ENCODE measurements around the gene KLHL15.
"Not testable (repeated sequence)": the region's sequence is repeated elsewhere in the genome, so short reads cannot be mapped to it uniquely, and the experiment has no call there.

Gene KLHL15, protein sequence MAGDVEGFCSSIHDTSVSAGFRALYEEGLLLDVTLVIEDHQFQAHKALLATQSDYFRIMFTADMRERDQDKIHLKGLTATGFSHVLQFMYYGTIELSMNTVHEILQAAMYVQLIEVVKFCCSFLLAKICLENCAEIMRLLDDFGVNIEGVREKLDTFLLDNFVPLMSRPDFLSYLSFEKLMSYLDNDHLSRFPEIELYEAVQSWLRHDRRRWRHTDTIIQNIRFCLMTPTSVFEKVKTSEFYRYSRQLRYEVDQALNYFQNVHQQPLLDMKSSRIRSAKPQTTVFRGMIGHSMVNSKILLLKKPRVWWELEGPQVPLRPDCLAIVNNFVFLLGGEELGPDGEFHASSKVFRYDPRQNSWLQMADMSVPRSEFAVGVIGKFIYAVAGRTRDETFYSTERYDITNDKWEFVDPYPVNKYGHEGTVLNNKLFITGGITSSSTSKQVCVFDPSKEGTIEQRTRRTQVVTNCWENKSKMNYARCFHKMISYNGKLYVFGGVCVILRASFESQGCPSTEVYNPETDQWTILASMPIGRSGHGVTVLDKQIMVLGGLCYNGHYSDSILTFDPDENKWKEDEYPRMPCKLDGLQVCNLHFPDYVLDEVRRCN

DNA sequence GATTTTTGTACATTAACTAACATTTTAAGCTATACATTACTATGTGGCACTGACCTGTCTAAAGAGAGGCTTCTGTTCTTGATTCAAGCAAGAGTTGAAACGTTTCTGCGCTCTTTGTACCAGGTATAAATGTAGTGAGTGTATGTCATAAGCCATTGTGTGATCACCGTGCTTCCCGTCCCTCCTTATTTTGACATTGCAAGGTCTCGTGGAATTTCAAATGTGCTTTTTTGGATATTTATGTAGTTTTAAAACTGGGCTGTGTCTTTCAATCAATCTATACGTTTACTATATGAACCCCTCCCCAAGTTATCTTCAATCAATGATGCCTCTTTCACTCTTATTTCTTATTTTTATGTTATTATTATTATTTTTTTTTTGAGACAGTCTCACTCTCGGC lies at the start of gene KLHL15:
Gene KLHL15, minus strand, starts transcription at position 101 of the 400 bp plus-strand sequence. CDS start 20,493 bp downstream, outside the sequence.
- no peak for DNase-seq

DNA sequence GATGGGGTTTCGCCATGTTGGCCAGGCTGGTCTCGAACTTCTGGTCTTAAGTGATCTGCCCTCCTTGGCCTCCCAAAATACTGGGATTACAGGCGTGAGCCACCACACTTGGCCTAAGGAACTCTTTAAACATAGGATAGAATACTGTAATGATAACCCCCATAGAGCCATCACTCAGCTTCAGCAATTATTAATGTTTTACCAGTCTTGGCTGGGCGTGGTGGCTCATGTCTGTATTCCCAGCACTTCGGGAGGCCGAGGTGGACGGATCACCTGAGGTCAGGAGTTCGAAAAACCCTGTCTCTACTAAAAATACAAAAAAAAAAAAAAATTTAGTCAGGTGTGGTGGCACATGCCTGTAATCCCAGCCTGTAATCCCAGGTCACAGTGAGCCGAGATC lies 42.9 kb upstream of the KLHL15 start:
- no peak for DNase-seq

DNA sequence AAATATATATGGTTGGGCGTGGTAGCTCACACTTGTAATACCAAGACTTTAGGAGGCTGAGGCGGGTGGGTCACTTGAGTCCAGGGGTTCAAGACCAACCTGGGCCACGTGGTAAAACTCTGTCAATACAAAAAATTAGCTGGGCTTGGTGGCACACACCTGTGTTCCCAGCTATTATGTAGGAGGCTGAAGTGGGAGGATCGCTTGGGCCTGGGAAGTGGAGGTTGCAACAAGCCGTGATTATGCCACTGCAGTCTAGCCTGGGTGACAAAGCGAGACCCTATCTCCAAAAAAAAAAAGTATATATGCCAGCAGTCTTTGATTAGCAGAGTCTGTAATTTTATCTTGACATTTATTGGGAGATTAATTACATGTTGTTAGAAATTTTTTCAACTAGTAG lies 36.5 kb upstream of the KLHL15 start:
- no peak for DNase-seq

DNA sequence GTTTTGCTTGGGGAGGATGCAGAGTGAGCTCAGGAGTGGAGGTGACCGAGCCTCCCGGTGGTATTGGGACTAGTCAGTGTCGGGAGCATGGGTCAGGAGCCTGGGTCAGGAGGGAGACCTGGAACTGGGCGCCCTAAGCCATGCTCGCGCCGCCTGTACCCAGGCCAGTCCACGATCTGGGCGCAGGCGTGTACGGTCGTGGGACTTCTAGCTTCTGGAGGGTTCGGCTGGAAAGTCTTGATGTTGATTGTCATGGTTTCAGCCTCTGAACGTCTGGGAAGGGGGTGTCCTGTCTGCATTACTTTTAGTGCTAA lies 28.0 kb upstream of the KLHL15 start:
- DNase-seq, result no peak

DNA sequence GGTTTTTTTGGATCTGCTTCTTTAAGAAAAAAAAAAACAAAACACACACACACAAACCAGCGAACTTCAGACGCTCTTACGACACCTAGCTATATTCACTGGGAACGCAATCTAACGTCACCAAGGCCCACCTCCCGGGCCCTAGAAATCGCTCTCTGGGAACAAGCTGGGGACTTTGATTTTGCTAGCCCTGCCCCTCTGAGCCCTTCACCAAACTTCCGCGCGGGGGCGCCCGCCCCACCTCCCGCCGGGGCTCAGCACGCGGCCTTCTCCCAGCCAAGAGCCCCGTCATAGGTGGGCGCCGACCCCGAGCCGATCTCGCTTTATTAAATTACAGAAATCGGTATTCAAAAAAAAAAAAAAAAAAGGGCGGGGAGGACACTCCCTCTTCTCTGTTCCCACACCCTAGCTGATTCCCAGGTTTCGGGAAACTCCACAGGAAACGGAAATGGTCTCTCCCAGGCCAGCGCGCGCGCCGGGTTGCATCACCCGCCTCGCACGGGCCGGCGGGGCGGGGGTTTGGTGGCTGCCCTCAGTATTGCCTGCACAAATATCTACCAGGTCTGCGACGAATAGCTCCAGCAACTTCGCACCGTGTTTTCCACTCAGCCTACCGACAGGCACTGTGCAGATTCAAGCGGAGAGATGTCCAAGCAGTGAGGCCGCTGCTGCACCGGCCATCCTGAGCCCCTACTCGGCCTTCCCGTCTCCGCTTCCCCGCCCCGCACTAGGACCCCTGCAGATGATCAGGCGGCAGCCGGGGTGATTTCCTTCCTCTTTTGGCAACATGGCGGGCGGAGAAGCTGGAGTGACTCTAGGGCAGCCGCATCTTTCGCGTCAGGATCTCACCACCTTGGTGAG lies 27.4 kb upstream of the KLHL15 start, which contains the start of gene EIF2S3:
Gene EIF2S3, plus strand, starts transcription at position 775 of the 861 bp plus-strand sequence. Its CDS starts 13 bp downstream, at position 788.
- peak; percentile 85 for DNase-seq

DNA sequence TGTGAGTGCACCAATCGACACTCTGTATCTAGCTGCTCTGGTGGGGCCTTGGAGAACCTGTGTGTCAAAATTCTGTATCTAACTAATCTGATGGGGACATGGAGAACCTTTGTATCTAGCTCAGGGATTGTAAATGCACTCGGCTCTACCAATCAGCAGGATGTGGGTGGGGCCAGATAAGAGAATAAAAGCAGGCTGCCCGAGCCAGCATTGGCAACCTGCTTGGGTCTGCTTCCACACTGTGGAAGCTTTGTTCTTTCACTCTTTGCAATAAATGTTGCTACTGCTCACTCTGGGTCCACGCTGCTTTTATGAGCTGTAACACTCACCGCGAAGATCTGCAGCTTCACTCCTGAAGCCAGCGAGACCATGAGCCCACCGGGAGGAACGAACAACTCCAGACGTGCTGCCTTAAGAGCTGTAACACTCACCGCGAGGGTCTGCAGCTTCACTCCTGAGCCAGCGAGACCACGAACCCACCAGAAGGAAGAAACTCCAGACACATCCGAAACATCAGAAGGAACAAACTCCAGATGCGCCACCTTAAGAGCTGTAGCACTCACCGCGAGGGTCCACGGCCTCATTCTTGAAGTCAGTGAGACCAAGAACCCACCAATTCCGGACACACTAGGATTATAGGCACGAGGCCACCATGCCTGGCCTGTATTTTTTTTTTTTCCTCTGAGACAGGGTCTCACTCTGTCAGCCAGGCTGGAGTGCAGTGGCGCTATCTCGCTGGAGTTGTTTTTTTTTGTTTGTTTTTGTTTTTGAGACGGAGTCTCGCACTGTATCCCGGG lies 23.7 kb upstream of the KLHL15 start:
- DNase-seq, result not testable (repeated sequence)

DNA sequence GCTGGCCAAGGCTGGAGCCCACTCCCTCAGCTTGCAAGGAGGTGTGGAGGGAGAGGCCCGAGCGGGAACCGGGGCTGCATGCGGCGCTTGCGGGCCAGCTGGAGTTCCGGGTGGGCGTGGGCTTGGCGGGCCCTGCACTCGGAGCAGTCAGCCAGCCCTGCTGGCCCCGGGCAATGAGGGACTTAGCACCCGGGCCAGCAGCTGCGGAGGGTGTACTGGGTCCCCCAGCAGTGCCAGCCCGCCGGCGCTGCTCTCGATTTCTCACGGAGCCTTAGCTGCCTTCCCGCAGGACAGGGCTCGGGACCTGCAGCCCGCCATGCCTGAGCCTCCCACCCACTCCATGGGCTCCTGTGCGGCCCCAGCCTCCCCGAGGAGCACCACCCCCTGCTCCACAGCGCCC lies 22.7 kb upstream of the KLHL15 start:
- DNase-seq, result not testable (repeated sequence)

DNA sequence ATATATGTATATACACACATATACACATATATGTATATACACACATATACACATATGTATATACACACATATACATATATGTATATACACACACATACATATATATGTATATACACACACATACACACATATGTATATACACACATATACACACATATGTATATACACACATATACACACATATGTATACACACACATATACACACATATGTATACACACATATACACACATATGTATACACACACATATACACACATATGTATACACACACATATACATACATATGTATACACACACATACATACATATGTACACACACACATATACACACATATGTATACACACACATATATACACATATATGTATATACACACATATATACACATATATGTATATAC lies 19.1 kb upstream of the KLHL15 start:
- DNase-seq, result not testable (repeated sequence)

DNA sequence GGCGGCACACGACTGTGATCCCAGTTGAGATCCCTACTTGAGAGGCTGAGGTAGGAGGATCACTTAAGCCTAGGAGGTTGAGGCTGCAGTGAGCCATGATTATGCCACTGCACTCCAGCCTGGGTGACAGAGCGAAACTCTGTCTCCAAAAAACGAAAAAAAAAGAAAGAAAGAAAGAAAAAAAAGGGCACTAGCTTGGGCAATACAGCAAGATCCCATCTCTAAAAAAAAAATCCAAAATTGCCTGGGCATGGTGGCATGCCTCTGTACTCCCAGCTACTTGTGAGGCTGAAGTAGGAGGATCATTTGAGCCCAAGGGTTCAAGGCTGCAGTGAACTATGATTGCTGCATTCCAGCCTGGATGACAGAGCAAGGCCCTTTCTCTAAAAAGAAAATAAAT lies 10.7 kb upstream of the KLHL15 start:
- no peak for DNase-seq

DNA sequence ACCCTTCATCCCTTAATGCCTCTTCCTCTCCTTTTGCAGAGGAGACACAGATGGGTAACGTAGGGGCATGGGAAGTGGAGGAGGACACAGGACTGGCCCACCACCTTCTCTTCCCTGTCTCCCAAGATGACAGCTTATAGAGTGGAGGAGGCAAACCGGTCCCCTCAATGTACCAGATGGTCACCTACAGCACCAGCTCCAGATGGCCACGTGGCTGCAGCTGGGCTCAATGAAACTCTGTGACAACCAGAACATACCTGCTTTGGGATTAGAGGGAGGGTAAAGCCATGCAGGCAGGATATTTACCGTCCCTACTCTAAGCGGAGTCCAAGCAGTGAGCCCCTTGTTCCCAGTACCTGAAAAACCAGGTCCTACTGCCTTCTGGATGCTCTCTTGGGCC lies 7.5 kb upstream of the KLHL15 start:
- DNase-seq, result no peak

DNA sequence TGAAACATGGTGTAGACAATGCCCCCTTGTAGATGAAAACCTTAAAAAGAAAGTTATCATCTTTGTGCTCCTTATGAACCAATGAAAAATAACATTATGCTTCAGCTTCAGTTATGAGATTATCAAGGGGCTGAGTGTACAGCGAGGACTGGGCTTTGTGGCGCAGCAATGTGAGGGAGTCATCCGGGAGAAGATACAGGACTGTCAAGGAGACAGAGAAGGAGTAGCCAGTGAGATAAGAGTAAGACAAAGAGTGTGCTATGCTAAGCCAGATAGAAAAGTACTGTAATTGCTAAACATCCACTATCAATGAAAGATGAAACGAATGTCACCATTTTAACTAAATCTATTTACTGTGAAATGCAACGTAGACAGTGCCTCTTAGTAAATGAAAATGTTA lies 3.6 kb upstream of the KLHL15 start:
- no peak for DNase-seq

DNA sequence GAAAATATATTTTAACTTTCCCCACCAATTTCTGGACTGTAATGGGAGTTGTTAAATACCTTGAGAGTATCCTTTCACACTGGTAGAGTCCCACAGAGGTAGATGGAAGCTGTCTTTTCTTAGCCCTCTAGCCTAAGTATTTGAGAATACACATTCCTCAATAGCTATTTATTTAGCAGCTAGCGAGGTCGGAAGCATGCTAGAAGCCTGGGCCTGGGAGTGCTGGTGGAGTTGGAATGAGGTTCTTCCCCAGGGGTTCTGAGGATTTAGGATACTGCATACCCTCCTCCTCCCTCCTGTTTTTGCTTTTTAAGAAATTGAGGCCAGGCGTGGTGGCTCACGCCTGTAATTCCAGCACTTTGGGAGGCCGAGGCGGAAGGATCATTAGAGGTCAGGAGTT lies 999 bp upstream of the KLHL15 start:
- no peak for DNase-seq

DNA sequence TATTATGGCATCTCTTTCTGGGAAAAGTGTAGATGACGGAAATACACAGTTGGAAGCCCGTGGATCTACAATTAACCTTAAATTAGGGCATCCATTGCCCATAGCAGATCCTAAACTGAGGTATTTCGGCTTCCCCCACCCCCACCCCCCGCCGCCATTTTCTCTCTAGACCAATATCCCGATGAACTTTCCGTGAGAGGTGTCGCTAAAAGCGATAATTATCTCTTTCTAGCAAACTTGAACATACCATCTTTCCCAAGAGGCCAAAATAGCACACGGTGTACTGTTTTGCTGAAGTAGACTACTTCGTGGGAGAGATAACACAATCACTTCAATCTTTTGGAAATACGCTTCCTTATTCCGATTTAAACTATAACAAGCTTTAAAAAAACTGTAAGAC lies 554 bp downstream of the KLHL15 start:
- DNase-seq, result no peak

DNA sequence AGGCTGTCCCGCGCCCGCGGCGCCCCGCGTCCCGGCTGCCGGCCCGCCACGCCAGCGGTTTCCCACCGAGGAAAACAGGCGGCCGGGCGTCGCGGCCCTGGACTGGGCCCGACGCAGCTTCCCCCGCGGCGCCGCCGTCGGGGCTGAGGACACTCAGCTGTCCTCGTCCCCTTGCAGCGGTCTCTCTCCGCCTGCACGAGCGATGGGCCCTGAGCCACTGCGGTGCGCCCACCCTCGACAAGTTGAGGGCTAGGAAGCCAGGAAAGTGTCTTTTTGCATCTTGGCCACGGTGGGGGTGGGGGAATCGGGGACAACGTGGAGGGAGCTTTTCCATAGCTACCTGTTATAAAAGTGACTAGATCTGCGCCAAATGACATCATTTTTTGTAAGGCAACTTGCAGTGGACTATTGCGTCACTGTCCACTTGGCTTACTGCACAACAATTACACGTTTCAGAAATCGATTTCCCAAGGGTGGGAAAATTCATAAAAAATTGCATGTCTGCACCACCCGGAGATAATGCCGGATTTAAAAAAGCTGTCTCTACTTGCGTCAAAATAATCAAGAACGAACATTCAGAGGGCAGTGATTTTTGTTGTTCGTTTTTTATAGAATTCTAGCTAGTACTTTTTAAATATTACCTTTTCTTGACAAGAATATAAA lies 1.1 kb downstream of the KLHL15 start:
- DNase-seq, result peak; percentile 29

DNA sequence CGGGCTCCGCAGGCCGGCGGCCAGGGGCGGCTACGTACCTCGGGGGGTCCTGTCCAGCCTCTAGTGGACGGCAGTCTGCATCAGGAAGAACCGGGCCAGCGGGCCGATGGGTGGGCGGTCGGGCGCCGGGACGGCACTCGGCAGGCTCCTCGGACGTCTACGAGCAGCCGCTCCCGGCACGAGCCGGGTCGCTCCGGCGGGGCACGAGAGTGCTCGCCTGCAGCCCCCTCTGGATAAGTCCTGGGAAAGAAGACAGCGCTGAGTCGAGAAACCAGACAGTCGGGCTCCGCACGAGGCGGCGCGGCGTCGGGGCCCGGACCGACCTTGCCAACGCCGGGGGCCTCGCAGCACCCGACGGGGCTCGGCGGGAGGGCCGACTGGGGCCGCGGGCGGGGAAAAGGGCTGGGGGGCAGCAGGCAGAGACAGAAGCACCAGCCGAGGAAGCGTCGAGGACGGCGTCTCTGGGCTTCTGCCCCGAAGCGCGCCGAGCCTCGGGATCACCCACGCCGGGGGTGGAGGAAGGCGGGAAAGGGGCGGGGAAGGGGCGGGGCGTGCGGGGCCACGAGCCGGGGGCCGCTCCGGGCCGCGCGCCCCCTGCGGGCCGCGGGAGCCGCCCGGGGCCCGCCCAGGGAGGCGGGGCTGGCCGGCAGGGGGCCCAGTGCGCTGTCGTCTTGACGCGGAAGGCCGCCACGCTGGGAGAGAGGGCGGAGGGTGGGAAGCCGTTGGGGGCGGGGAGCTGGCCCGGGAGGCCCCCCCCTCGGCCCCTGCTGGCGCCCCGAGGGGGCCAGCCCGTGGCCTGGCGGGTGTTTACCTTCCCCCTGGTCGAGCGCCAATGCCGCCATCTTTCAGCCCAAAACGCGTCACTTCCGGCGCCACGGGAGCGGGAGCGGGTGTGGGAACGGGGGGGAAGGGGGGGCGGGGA lies 1.9 kb downstream of the KLHL15 start:
- DNase-seq, result peak; percentile 80

DNA sequence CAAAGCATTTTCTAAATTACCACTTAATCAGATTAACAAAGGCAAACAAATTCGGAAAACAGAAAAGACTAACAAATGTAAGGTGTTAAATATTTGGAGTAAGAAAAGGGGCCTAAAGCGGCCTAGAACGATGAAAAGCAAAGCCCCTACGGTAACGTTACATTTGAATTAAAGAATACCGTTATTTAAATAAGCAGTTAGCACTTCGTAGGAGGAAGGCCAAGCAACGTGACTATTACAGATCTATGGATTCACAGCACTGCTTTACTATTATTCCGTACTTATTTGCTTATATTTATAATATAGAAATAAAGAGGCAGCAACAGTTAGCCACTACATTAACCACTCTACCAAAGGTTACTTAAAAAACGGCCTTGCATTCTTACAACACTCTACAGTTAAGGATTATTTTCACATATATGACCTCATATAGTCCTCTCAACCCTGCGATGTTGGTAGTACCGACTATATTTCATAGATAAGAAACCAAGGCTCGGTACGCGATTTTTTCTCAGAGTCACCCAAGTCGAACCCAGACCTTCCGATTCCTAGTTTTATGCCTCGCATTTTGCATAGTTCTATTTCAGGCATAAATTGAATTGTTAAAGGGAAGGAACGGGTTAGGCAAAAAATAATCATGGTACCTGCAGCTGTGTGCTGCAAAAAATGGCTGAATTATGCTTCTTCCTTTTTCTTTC lies 2.9 kb downstream of the KLHL15 start:
- no peak for DNase-seq

DNA sequence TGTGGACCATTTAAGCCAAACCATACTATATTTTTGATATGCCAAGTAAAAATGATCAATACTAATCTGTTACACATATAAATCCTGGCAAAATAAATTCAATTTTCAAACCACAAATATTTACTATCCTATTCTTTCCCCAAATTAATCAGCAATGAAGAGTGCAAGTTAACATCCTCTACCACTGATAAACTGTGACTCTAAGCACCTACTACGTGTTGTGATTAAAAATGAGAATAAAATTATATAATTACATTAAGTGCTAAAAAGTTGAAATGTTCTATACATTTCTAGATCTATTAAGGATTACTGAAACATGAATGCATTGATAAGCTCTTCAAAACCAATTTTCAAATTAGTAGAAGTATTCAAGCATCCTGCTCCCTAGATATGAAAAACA lies 3.4 kb downstream of the KLHL15 start:
- no peak for DNase-seq

DNA sequence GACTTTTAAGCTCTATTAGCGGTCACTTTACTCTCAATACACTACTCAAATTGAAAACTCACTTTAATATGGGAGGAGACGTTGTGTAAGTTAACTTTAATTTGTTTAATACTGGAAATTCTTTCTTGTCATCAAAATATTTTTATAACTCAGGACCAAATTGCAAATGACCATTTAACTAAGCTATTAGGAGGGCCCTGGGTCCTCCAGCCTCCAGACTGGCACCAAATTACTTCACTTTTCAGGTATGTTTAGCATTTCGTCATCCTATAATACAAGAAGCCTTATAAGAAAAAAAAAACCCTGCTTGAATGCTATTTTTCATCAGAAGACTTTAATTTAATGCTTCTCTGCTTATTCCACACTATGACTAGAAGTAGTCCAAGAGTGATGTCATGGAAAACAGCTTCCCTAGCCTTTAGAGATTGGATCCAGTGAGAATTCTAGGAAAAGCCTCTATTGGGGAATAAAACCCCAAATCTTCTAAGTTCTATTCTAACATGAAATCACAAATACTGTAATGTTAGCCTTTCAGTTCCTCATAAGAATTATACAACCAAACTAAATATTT lies 6.6 kb downstream of the KLHL15 start:
- DNase-seq, result no peak

DNA sequence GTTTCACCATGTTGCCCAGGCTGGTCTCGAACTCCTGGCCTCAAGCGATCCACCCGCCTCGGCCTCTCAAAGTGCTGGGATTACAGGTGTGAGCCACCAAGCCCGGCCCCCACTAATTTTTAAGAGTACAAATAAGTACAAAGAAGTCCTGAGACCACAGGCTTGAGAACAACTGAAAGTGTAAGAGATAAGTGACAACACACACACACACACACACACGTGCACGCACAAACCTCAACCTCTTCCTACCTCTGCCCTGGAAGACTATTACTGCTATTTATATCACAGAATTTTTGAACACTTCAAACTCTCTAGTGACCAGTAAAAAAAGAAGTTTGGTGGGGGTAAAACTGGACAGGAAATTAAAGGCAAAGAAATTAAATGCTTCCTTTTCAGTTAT lies 7.5 kb downstream of the KLHL15 start:
- no peak for DNase-seq

DNA sequence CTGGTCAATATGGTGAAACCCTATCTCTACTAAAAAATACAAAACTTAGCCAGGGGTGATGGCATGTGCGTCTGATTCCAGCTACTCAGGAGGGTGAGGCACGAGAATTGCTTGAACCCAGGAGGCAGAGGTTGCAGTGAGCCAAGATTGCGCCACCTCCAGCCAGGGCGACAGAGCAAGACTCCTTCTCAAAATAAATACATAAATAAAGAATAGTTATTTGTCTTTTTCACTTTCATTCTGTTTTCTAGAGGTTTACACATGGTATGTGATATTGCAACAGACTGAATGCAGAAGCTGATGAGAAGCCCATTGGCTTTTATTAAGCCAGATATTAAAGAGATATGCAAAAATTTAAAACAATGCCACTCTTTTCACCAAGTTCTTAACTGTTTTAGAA lies 8.2 kb downstream of the KLHL15 start:
- DNase-seq, result no peak
